Measurements from ENCODE around the gene SV2C.

DNA sequence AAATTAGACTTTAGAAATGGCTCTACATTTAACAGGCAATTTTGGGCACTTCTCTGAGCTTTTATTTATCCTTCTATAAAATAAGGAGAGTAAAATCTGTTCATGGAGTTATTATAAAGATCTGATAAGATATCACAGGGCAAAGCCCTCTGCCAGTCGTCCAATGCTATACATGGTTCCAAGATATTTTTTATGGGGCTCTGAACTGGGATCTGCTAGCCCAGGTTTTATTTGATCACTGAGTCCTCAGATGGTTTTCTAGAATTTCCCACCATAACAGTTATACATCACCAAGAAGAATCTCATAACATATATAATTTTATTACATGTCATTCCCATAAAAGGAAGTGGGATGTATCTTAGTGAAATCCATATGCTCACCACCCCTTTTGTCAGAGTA lies 296.7 kb downstream of the SV2C start:
- TF ChIP-seq, protein P1, sequence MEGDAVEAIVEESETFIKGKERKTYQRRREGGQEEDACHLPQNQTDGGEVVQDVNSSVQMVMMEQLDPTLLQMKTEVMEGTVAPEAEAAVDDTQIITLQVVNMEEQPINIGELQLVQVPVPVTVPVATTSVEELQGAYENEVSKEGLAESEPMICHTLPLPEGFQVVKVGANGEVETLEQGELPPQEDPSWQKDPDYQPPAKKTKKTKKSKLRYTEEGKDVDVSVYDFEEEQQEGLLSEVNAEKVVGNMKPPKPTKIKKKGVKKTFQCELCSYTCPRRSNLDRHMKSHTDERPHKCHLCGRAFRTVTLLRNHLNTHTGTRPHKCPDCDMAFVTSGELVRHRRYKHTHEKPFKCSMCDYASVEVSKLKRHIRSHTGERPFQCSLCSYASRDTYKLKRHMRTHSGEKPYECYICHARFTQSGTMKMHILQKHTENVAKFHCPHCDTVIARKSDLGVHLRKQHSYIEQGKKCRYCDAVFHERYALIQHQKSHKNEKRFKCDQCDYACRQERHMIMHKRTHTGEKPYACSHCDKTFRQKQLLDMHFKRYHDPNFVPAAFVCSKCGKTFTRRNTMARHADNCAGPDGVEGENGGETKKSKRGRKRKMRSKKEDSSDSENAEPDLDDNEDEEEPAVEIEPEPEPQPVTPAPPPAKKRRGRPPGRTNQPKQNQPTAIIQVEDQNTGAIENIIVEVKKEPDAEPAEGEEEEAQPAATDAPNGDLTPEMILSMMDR (IDR thresholded peaks at IDR 0.05 in 2 of 3, conservative IDR thresholded peaks at IDR 0.05 in 1 of 3; ENCODE audit: borderline replicate concordance in 1 of 3, insufficient read depth in 1 of 3, low read depth in 2 of 3, low read length in 2 of 3) = no peak
- TF ChIP-seq JUND (IDR thresholded peaks at IDR 0.05) (no peak), EZH2 (IDR thresholded peaks at IDR 0.05) (no peak), POLR2A (IDR thresholded peaks at IDR 0.05; ENCODE audit: borderline replicate concordance, extremely low read depth, insufficient read depth, insufficient read length) (no peak), EGR1 (IDR thresholded peaks at IDR 0.05; ENCODE audit: low read depth) (no peak), SP1 (IDR thresholded peaks at IDR 0.05; ENCODE audit: low read depth) (no peak)

Data from HCT116 (cell line).